GM12801 (cell line): ENCODE results near the gene FAM217B.

Experiments used
- TF ChIP-seq, protein P1 (sequence below): IDR thresholded peaks from one replicate; pipeline ENCODE4 v1.5.1; 2011; ENCODE audit warnings: control low read depth; ENCODE audit not compliant: insufficient read length; ENCODE audit errors: extremely low read depth

FAM217B gene

DNA sequence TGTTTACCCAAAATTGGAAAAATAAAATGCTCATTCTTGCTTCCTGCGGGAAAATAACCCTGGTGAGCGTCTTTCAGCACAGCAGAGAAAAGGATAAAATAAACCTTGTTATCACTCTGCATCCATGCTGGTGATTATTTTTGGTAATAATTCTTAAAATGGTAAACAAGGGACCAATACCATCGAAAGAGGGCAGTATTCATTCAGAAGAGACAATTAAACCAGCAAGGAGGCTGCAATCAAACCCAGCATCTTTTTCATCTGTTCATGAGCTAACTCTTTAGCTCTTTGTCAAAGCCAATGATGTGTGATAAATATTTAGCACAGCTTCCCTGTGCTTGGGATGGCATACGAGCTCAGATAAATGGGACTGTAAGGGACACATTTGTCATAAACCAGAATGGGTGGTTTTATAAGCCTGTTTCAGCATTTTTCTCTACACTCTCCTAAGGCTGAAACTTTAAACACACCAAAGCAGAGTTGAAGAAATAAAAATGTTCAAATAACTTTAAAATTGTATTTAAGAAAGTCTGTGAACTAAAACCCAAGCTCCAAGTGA, 52.4 kb downstream of the FAM217B start:
- TF ChIP-seq, protein P1, sequence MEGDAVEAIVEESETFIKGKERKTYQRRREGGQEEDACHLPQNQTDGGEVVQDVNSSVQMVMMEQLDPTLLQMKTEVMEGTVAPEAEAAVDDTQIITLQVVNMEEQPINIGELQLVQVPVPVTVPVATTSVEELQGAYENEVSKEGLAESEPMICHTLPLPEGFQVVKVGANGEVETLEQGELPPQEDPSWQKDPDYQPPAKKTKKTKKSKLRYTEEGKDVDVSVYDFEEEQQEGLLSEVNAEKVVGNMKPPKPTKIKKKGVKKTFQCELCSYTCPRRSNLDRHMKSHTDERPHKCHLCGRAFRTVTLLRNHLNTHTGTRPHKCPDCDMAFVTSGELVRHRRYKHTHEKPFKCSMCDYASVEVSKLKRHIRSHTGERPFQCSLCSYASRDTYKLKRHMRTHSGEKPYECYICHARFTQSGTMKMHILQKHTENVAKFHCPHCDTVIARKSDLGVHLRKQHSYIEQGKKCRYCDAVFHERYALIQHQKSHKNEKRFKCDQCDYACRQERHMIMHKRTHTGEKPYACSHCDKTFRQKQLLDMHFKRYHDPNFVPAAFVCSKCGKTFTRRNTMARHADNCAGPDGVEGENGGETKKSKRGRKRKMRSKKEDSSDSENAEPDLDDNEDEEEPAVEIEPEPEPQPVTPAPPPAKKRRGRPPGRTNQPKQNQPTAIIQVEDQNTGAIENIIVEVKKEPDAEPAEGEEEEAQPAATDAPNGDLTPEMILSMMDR: no peak

DNA sequence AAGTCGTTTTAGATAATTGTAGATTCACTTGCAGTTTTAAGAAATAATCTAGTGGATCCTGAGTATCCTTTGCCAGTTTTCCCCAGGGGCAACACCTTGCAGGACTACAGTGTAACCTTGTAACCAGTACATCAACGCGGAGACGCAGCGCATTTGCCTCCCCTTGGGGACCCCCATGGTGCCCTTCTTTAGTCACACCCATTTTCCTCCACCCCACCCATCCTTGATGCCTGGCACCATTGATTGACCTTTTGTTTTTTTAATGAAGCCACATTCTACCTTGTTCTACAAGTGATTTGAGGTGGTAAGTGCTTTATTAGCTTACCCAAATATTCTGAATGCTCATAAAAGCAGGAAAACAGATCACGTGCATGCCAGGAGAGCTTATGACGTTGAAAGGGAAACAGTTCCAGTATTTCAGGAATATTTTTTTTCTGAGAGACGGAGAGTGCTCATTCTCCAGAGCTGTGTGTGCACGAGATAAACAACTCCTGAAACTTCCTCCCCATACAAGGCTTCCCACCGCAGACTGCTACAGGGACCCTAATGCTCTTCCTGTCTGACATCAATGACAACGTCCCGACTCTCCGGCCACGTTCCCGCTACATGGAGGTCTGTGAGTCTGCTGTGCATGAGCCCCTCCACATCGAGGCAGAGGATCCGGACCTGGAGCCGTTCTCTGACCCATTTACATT, 53.7 kb downstream of the FAM217B start:
- TF ChIP-seq, protein P1: no peak

DNA sequence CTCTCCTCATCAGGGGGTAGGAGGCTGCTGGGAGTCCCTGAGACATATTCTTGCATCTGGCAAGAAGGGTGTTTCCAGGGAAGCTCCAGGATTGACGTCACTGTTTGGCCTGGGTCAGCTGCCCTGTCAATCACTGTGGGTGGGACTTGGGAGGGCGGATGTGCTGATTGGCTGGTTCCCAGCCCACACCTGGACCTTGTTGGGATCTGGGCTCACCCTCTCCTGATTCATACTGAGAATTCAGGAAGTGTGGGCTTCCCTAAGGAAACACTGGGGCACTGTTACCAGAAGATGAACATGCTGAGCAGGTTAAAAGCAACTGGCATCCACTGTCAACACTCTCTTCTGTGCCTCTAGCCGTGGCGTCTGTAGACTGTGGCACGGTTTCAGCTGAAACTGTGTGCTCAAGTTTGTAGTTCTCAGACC, 54.5 kb downstream of the FAM217B start:
- TF ChIP-seq, protein P1: no peak

DNA sequence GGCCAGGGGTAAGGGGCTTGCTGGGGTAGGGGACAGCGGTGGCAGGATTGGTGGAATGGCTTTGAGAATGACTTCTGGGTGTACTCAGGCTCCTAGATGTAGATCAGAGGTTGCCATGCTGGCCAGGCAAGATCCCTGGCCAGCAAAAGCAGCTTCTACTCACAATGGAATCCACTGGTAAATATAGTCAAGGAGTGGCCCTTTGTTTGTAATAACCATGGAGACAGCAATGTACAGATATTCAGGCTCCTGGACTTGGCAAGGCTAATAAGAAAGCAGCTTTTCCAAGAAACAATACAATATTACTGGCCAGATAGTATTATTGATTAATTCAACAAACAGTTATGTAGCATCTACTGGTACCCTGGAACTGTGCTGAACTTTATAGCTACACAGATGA, 55.9 kb downstream of the FAM217B start:
- TF ChIP-seq, protein P1: no peak

DNA sequence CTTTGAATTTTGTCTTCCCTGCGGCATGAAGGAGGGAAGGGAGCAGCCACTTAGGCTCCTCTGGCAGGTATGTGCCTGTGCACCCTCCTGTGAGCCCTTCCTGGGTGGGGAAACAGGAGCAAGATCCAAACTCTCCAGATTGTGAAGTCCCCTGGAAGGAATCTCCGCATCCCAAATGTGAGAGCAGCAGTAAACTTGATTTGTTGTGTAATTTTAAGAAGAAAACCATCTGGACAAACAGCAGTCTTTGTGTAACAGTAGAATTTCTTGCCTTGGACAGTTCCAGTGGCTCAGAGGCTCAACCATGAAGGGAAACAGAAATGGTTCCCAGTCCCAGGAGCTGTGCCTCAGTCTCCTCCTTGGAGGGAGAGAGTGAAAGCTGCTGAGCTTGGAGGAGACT, 57.7 kb downstream of the FAM217B start:
- TF ChIP-seq, protein P1: no peak
